Motor neuron (in vitro differentiated cells): ENCODE measurements around the gene REEP3. TPM values are rescaled to one million over a fixed set of nuclear protein-coding genes. Genes with fewer than 3 reads are reported as not detected.

Source experiments
- ATAC-seq, 8 experiments: fragments of 200-7000 bp; cut with Tn5 transposase; replicated peaks in 6 of 8; 2 replicates each; pipeline ENCODE4 v1.8.0; 2021; ENCODE audit warnings: mild to moderate bottlenecking in 8 of 8, moderate library complexity in 8 of 8
- H3K27ac ChIP-seq, 2 donors: fragments of 250-450 bp; sonication (Bioruptor Pico); 2 replicates each; pipeline ENCODE4 v1.9.0; 2021; ENCODE audit warnings: antibody characterized with exemption in 2 of 2, mild to moderate bottlenecking in 2 of 2, moderate library complexity in 1 of 2
- H3K4me1 ChIP-seq, 2 donors: fragments of 250-450 bp; sonication (Bioruptor Pico); replicated peaks in 1 of 2; 2 replicates each; pipeline ENCODE4 v1.6.1; 2021; ENCODE audit warnings: antibody characterized with exemption in 2 of 2, mild to moderate bottlenecking in 2 of 2, moderate library complexity in 1 of 2
- H3K4me3 ChIP-seq, 5 donors: fragments of 250-450 bp; sonication (Bioruptor Pico); 2 replicates each; pipeline ENCODE4 v1.9.0; 2021; ENCODE audit warnings: antibody characterized with exemption in 5 of 5, mild to moderate bottlenecking in 5 of 5, moderate library complexity in 4 of 5
- WGBS, 10 experiments: fragments of 450-650 bp; shearing (Covaris generic); methylation state at CpG; one replicate each; pipeline ENCODE4 v1.0.0; 2022; 5-methylcytosine and 5-hydroxymethylcytosine counted together
- in situ Hi-C, 9 experiments: fragments of 400-800 bp; cut with MboI; loops; one replicate each; pipeline ENCODE4 v1.15.0; 2021; ENCODE audit warnings: low sequenced_read_pairs in 9 of 9, low pct_unique_long_range_greater_than_20kb in 2 of 9; ENCODE audit not compliant: unreplicated experiment in 9 of 9
- total RNA-seq, 8 experiments: library from RNA; unstranded; fragments of 300-600 nt; gene quantifications; 2 replicates each; pipeline versions ENCODE4 v1.2.3 to v1.2.4, GENCODE V29; 2022

REEP3 gene
- total RNA-seq, 8 experiments from 2014 or later = 12.3 to 33.7 (median 19.9) TPM

- Histone ChIP-seq H3K4me3 (no peak overlapping the region), H3K4me1 (no peaks in the 10 kb centered on the region), H3K27ac (no peak overlapping the region)
- peak in 3 of 8 experiments; percentile 70 to 75 (median 73) for ATAC-seq
- in situ Hi-C loops = loop anchor here in 1 of 9 experiments (25.0 kb wide), 1 partner anchor 402 kb away; no protein-coding TSS in a partner anchor
- 14 to 94% (median 80%) methylated on average over 1 to 2 of the region's 2 CpGs; no CpG with 5 or more reads in 6 of the 10 experiments for WGBS, 10 experiments
Measured at GRCh38 chr10:63614371-63614891, 93.2 kb downstream of the REEP3 start.

GRCh38 chr10:63618552-63618951 is 97.4 kb downstream of the REEP3 start:
- in situ Hi-C loops = loop anchor here in 1 of 9 experiments (25.0 kb wide), 1 partner anchor 406 kb away; no protein-coding TSS in a partner anchor
- H3K4me3 ChIP-seq = no peak overlapping the region
- H3K4me1 ChIP-seq = no peaks in the 10 kb centered on the region
- H3K27ac ChIP-seq = no peak overlapping the region
- ATAC-seq = no peak
- 80 to 94% (median 83%) methylated on average over 1 to 3 of the region's 3 CpGs; no CpG with 5 or more reads in 5 of the 10 experiments for WGBS, 10 experiments

- Histone ChIP-seq H3K27ac (no peak overlapping the region), H3K4me1 (no peaks in the 10 kb centered on the region), H3K4me3 (no peak overlapping the region)
- in situ Hi-C loops = loop anchor here in 1 of 9 experiments (25.0 kb wide), 1 partner anchor 407 kb away; no protein-coding TSS in a partner anchor
- no peak for ATAC-seq
- 92 to 100% (median 97%) methylated on average over 2 to 7 of the region's 7 CpGs for WGBS, 10 experiments
Measured at GRCh38 chr10:63619426-63619825, 98.2 kb downstream of the REEP3 start.

- in situ Hi-C loops = loop anchor here in 1 of 9 experiments (25.0 kb wide), 1 partner anchor 410 kb away; no protein-coding TSS in a partner anchor
- no peak for ATAC-seq
- WGBS, 10 experiments = 60 to 100% (median 96%) methylated on average over 1 to 2 of the region's 2 CpGs
- Histone ChIP-seq H3K4me1 (no peaks in the 10 kb centered on the region), H3K27ac (no peak overlapping the region), H3K4me3 (no peak overlapping the region)
Measured at GRCh38 chr10:63622097-63622496, 100.9 kb downstream of the REEP3 start.

- ATAC-seq = no peak
- H3K4me1 ChIP-seq = peaks cover 0 to 18% of the 10 kb centered on the region in 2 donors
- in situ Hi-C loops = loop anchor here in 1 of 9 experiments (25.0 kb wide), 1 partner anchor 412 kb away; no protein-coding TSS in a partner anchor
- 52 to 100% (median 88%) methylated on average over 1 to 2 of the region's 2 CpGs; no CpG with 5 or more reads in 1 of the 10 experiments for WGBS, 10 experiments
- H3K27ac ChIP-seq = no peak overlapping the region
- no peak overlapping the region for H3K4me3 ChIP-seq
Measured at GRCh38 chr10:63624701-63625100, 103.5 kb downstream of the REEP3 start.

- no peak for ATAC-seq
- H3K4me3 ChIP-seq = no peak overlapping the region
- H3K4me1 ChIP-seq = peaks cover 7 to 23% of the 10 kb centered on the region in 2 donors
- 53 to 100% (median 87%) methylated on average over 1 to 8 of the region's 8 CpGs; no CpG with 5 or more reads in 2 of the 10 experiments for WGBS, 10 experiments
- no peak overlapping the region for H3K27ac ChIP-seq
- in situ Hi-C loops = no loop called here
Measured at GRCh38 chr10:63627396-63627795, 106.2 kb downstream of the REEP3 start.

- no peak for ATAC-seq
- in situ Hi-C loops = no loop called here
- WGBS, 10 experiments = 15 to 100% (median 58%) methylated on average over 1 to 2 of the region's 2 CpGs; no CpG with 5 or more reads in 1 of the 10 experiments
- Histone ChIP-seq H3K4me1 (peaks cover 7 to 23% of the 10 kb centered on the region in 2 donors), H3K4me3 (no peak overlapping the region), H3K27ac (no peak overlapping the region)
Measured at GRCh38 chr10:63627881-63628296, 106.7 kb downstream of the REEP3 start.

GRCh38 chr10:63628526-63629362 is 107.5 kb downstream of the REEP3 start:
- peak in 7 of 8 experiments; percentile 0 to 44 (median 33) for ATAC-seq
- peak overlapping the region; percentile 56 to 95 (median 83) for H3K4me3 ChIP-seq
- peak overlapping the region in 1 of 2 donors; percentile 9 for H3K27ac ChIP-seq
- in situ Hi-C loops = no loop called here
- peaks cover 7 to 23% of the 10 kb centered on the region in 2 donors for H3K4me1 ChIP-seq
- WGBS, 10 experiments = 0 to 19% (median 6%) methylated on average over 1 to 16 of the region's 16 CpGs

- in situ Hi-C loops = loop anchor here in 1 of 9 experiments (10.0 kb wide), 1 partner anchor 85 kb away; no protein-coding TSS in a partner anchor
- Histone ChIP-seq H3K27ac (peak overlapping the region; percentile 88 to 91), H3K4me1 (peaks cover 7 to 23% of the 10 kb centered on the region in 2 donors), H3K4me3 (peak overlapping the region; percentile 56 to 95 (median 83))
- WGBS, 10 experiments = 0 to 20% (median 1%) methylated on average over 1 to 19 of the region's 24 CpGs; no CpG with 5 or more reads in 1 of the 10 experiments
- ATAC-seq = peak; percentile 52 to 76 (median 69)
Measured at GRCh38 chr10:63629363-63630084, 108.3 kb downstream of the REEP3 start.

- peak overlapping the region; percentile 88 to 91 for H3K27ac ChIP-seq
- peak overlapping the region; percentile 56 to 95 (median 83) for H3K4me3 ChIP-seq
- H3K4me1 ChIP-seq = peaks cover 7 to 23% of the 10 kb centered on the region in 2 donors
- 0% methylated on average over 1 to 4 of the region's 70 CpGs; no CpG with 5 or more reads in 7 of the 10 experiments for WGBS, 10 experiments
- peak; percentile 57 to 77 (median 71) for ATAC-seq
- in situ Hi-C loops = loop anchor here in 1 of 9 experiments (10.0 kb wide), 1 partner anchor 84 kb away; no protein-coding TSS in a partner anchor
Measured at GRCh38 chr10:63630085-63630930, 109.1 kb downstream of the REEP3 start.

GRCh38 chr10:63630931-63631680 is 109.9 kb downstream of the REEP3 start:
- in situ Hi-C loops = loop anchor here in 1 of 9 experiments (10.0 kb wide), 1 partner anchor 84 kb away; no protein-coding TSS in a partner anchor
- Histone ChIP-seq H3K4me3 (peak overlapping the region; percentile 56 to 95 (median 83)), H3K4me1 (peaks cover 7 to 23% of the 10 kb centered on the region in 2 donors), H3K27ac (peak overlapping the region; percentile 88 to 91)
- WGBS, 10 experiments = 0 to 87% (median 21%) methylated on average over 1 to 15 of the region's 19 CpGs; no CpG with 5 or more reads in 1 of the 10 experiments
- ATAC-seq = no peak
